PC-3 (cell line): ENCODE measurements around the gene EDC4.

Source experiments
- EZH2phosphoT487 ChIP-seq: fragments of 300-600 bp; sonication (generic); IDR thresholded peaks from 2 replicates; pipeline ENCODE4 v1.6.1; 2018; ENCODE audit warnings: mild to moderate bottlenecking, antibody characterized with exemption, low read length, borderline replicate concordance
- TF ChIP-seq, protein P1 (sequence below): fragments of 300-600 bp; sonication (generic); conservative IDR thresholded peaks from 2 replicates; pipeline ENCODE4 v1.5.1; 2017; ENCODE audit warnings: antibody characterized with exemption, low read depth, mild to moderate bottlenecking, low read length

DNA sequence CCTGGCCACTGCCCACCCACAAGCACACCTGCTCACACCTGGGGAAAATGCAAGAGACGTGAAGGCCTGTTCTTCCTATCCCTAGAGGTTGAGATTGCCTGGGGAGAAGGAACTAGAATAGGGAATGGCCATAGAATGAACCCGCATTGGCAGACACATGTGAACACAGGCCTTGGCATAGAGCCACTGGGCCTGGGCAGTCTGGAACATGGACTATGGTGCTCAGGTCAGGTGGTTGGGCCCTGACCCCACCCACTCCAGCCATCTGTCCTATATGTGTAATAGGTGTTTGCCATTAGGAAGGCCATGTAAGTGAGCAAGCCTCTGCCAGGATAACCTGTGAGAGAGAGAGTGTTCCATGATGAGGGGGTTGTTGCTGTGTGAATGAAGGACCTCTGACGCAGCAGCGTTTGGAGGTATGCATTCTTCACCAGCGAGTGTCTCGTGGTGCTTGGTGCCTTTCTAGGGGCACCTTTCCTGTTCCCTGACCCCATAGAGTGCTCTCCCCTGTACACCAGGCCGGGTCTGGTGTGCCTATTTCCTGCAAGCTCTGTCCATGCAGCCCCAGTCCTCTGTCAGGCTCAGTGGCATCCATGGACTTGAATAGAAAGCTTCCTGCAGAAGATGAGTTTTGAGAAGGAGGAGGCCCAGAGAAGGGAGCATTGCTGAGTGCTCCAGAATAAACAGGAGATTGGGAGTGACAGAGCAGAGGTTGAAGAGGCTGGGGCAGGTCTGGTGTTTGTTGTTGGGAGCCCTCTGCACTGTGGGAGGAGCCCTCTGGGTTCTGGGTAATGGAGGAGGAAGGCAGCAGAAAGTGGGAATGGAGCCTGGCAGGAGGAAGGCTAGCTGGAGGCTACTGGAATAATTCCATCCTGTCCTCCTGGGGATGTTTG, 43.2 kb downstream of the EDC4 start:
- no peak for TF ChIP-seq EZH2phosphoT487
- TF ChIP-seq, protein P1, sequence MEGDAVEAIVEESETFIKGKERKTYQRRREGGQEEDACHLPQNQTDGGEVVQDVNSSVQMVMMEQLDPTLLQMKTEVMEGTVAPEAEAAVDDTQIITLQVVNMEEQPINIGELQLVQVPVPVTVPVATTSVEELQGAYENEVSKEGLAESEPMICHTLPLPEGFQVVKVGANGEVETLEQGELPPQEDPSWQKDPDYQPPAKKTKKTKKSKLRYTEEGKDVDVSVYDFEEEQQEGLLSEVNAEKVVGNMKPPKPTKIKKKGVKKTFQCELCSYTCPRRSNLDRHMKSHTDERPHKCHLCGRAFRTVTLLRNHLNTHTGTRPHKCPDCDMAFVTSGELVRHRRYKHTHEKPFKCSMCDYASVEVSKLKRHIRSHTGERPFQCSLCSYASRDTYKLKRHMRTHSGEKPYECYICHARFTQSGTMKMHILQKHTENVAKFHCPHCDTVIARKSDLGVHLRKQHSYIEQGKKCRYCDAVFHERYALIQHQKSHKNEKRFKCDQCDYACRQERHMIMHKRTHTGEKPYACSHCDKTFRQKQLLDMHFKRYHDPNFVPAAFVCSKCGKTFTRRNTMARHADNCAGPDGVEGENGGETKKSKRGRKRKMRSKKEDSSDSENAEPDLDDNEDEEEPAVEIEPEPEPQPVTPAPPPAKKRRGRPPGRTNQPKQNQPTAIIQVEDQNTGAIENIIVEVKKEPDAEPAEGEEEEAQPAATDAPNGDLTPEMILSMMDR: no peak
